Liver (tissue), 9 donors: ENCODE results near the gene ASB13. TPM values are rescaled to one million over a fixed set of nuclear protein-coding genes. Genes with fewer than 3 reads are reported as not detected.

Experiments
- DNase-seq: peaks from one replicate; pipeline ENCODE4 v3.0.0-alpha.2; 2017; ENCODE audit warnings: low spot score
- H3K27ac ChIP-seq, 2 donors: one replicate each; pipeline ENCODE4 v1.7.0; 2013; ENCODE audit warnings: inconsistent platforms in 2 of 2, low read length in 2 of 2, control low read depth in 1 of 2, low read depth in 1 of 2, mild to moderate bottlenecking in 1 of 2
- H3K27me3 ChIP-seq, 4 donors: one replicate each; pipeline versions ENCODE4 v1.6.1 to v1.7.0; 2013; ENCODE audit warnings: low read length in 3 of 4, inconsistent platforms in 1 of 4, mild to moderate bottlenecking in 1 of 4, moderate library complexity in 1 of 4; ENCODE audit not compliant: control insufficient read depth in 4 of 4, insufficient read depth in 4 of 4
- H3K36me3 ChIP-seq, 4 donors: one replicate each; pipeline versions ENCODE4 v1.6.1 to v1.7.0; 2013; ENCODE audit warnings: low read length in 3 of 4, mild to moderate bottlenecking in 3 of 4, low read depth in 1 of 4, moderate library complexity in 1 of 4; ENCODE audit not compliant: control insufficient read depth in 4 of 4, insufficient read depth in 3 of 4
- H3K4me1 ChIP-seq, 4 donors: one replicate each; pipeline versions ENCODE4 v1.6.1 to v1.7.0; 2013; ENCODE audit warnings: low read length in 3 of 4, mild to moderate bottlenecking in 3 of 4, moderate library complexity in 1 of 4; ENCODE audit not compliant: control insufficient read depth in 4 of 4, insufficient read depth in 4 of 4
- H3K4me3 ChIP-seq, 3 donors: one replicate each; pipeline versions ENCODE4 v1.6.1 to v1.7.0; 2013; ENCODE audit warnings: low read length in 3 of 3, control low read depth in 1 of 3, low read depth in 1 of 3, mild to moderate bottlenecking in 1 of 3
- H3K9ac ChIP-seq, 2 donors: one replicate each; pipeline ENCODE4 v1.7.0; 2013; ENCODE audit warnings: low read length in 2 of 2, mild to moderate bottlenecking in 2 of 2, moderate library complexity in 2 of 2, control low read depth in 1 of 2, low read depth in 1 of 2
- H3K9me3 ChIP-seq, 4 donors: one replicate each; pipeline versions ENCODE4 v1.6.1 to v1.7.0; 2013; ENCODE audit warnings: low read length in 3 of 4; ENCODE audit not compliant: control insufficient read depth in 4 of 4
- EGR1 ChIP-seq, 2 donors: IDR thresholded peaks; 2 replicates each; pipeline ENCODE4 v1.6.1; 2016 to 2018; ENCODE audit warnings: antibody characterized with exemption in 2 of 2, low read depth in 2 of 2
- FOXA1 ChIP-seq: IDR thresholded peaks from 2 replicates; pipeline ENCODE4 v1.6.1; 2016; ENCODE audit warnings: antibody characterized with exemption
- FOXA2 ChIP-seq: IDR thresholded peaks from 2 replicates; pipeline ENCODE4 v1.6.1; 2016; ENCODE audit warnings: antibody characterized with exemption
- GABPA ChIP-seq, 2 donors: IDR thresholded peaks in 1 of 2; conservative IDR thresholded peaks in 1 of 2; 2 replicates each; pipeline ENCODE4 v1.6.1; 2016; ENCODE audit warnings: antibody characterized with exemption in 2 of 2, mild to moderate bottlenecking in 1 of 2, moderate library complexity in 1 of 2
- HNF4A ChIP-seq, 2 donors: conservative IDR thresholded peaks; 2 replicates each; pipeline ENCODE4 v1.6.1; 2016; ENCODE audit warnings: antibody characterized with exemption in 2 of 2, mild to moderate bottlenecking in 2 of 2
- HNF4G ChIP-seq: IDR thresholded peaks from 2 replicates; pipeline ENCODE4 v1.6.1; 2016; ENCODE audit warnings: antibody characterized with exemption
- JUND ChIP-seq, 2 donors: IDR thresholded peaks; 2 replicates each; pipeline ENCODE4 v1.6.1; 2016; ENCODE audit warnings: antibody characterized with exemption in 2 of 2
- NR2F2 ChIP-seq: IDR thresholded peaks from 2 replicates; pipeline ENCODE4 v1.6.1; 2016; ENCODE audit warnings: antibody characterized with exemption
- RAD21 ChIP-seq, 2 donors: IDR thresholded peaks; 2 replicates each; pipeline ENCODE4 v1.6.1; 2016; ENCODE audit warnings: antibody characterized with exemption in 2 of 2, mild to moderate bottlenecking in 2 of 2
- RXRA ChIP-seq, 2 donors: IDR thresholded peaks; 2 replicates each; pipeline ENCODE4 v1.6.1; 2017 to 2018; ENCODE audit warnings: antibody characterized with exemption in 2 of 2, mild to moderate bottlenecking in 1 of 2
- SP1 ChIP-seq: IDR thresholded peaks from 2 replicates; pipeline ENCODE4 v1.6.1; 2018; ENCODE audit warnings: antibody characterized with exemption, mild to moderate bottlenecking
- TAF1 ChIP-seq: conservative IDR thresholded peaks from 2 replicates; pipeline ENCODE4 v1.6.1; 2016; ENCODE audit warnings: antibody characterized with exemption, mild to moderate bottlenecking
- YY1 ChIP-seq: IDR thresholded peaks from 2 replicates; pipeline ENCODE4 v1.6.1; 2016; ENCODE audit warnings: antibody characterized with exemption, mild to moderate bottlenecking
- WGBS: extraction: QIAGEN DNeasy Blood & Tissue Kit; methylation state at CpG from one replicate; pipeline ENCODE4 v1.1.7; 2013; 5-methylcytosine and 5-hydroxymethylcytosine counted together
- polyA plus RNA-seq, 2 donors: library from polyadenylated mRNA; stranded (reverse) in 1 of 2; unstranded in 1 of 2; fragments of 200-250 nt in 1 of 2; fragments of >200 nt in 1 of 2; fragmentation: Nextera tagmentation in 1 of 2; extraction: Ambion mirVana in 1 of 2; gene quantifications; one replicate each; pipeline versions ENCODE4 v1.2.1 to v1.2.3, GENCODE V29; 2013 to 2015
- total RNA-seq, 2 donors: library from RNA; depleted of rRNA; stranded (reverse); fragments of >200 nt; gene quantifications; one replicate each; pipeline ENCODE4 v1.2.3, GENCODE V29; 2014
- TF ChIP-seq, protein P1 (sequence below): IDR thresholded peaks from 2 replicates; pipeline ENCODE4 v1.6.1; 2016; ENCODE audit warnings: antibody characterized with exemption
- TF ChIP-seq, protein P2 (sequence below): IDR thresholded peaks from 2 replicates; pipeline ENCODE4 v1.6.1; 2016; ENCODE audit warnings: antibody characterized with exemption, mild to moderate bottlenecking
- TF ChIP-seq, protein P3 (sequence below): fragments of 150-350 bp; IDR thresholded peaks from 2 replicates; pipeline ENCODE4 v1.5.1; 2017; ENCODE audit warnings: improper control_type of control experiment, low read depth, low read length; ENCODE audit not compliant: missing input control
- TF ChIP-seq, protein P4 (sequence below): IDR thresholded peaks from 2 replicates; pipeline ENCODE4 v1.6.1; 2016; ENCODE audit warnings: antibody characterized with exemption
- TF ChIP-seq, protein P5 (sequence below): IDR thresholded peaks from 2 replicates; pipeline ENCODE4 v1.6.1; 2016; ENCODE audit warnings: antibody characterized with exemption
- donor health status: healthy.
- donor health status: healthy.
- donor health status: healthy.
- donor health status: healthy.
- donor health status: healthy.

Gene ASB13
- total and polyA plus RNA-seq, 4 donors, result 8.5 to 48.3 (median 42.5) TPM

DNA sequence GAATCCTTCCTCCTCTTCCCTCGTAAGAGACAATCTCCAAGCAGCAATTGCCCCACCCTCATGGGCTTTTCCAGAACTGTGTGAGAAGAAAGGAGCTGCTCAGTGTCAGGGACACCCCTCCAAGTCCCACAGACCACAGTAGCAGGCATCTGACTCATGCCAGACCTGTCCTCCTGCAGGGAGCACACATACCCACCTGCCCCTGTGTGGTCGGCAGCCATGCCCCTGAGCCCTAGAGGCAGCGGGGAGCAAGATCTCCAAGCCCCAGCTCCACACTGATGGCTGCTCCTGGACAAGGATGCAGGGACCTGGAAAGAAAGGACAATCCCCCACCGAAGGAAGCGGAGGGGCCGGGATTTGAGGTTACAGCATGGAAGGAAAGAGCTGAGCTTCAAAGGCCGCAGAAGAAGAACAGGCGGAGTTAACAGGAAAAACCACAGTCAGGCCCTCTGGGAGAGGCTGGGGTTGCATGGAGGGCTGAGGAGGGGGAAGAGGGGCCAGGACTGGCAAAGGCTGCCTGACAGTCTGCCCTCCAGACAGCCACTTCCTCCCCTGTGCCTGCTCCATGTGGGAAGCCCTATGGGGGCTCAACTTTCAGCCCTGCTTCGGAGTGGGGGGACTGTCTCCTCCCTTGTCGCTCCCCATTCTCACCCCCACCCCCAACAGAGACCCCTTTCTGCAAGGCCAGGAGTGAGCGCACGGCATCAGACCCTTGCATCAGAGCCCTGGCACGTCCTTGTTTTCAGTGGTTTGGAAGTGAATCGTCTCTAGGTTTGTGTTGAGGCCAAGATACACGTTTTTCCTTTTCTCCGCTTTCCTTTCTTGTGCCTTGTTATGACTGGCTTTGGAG is 46.8 kb downstream of the ASB13 start:
- Histone ChIP-seq H3K9ac (no peak overlapping the region), H3K9me3 (no peaks in the 10 kb centered on the region), H3K27me3 (no peaks in the 10 kb centered on the region), H3K4me3 (no peak overlapping the region), H3K27ac (no peak overlapping the region), H3K36me3 (no peaks in the 10 kb centered on the region), H3K4me1 (peaks cover 0 to 12% (median 7%) of the 10 kb centered on the region in 4 donors)
- TF ChIP-seq TAF1 (no peak), NR2F2 (no peak), FOXA2 (no peak), JUND (IDR thresholded peaks at IDR 0.05) (no peak), EGR1 (IDR thresholded peaks at IDR 0.05; ENCODE audit: low read depth in 2 of 2) (no peak), SP1 (no peak), RXRA (IDR thresholded peaks at IDR 0.05) (no peak), YY1 (no peak), GABPA (IDR thresholded peaks at IDR 0.05 in 1 of 2, conservative IDR thresholded peaks at IDR 0.05 in 1 of 2) (no peak), HNF4G (no peak), RAD21 (IDR thresholded peaks at IDR 0.05) (no peak), HNF4A (conservative IDR thresholded peaks at IDR 0.05) (no peak), FOXA1 (no peak)
- TF ChIP-seq, protein P1, sequence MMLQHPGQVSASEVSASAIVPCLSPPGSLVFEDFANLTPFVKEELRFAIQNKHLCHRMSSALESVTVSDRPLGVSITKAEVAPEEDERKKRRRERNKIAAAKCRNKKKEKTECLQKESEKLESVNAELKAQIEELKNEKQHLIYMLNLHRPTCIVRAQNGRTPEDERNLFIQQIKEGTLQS, result no peak
- TF ChIP-seq, protein P2, sequence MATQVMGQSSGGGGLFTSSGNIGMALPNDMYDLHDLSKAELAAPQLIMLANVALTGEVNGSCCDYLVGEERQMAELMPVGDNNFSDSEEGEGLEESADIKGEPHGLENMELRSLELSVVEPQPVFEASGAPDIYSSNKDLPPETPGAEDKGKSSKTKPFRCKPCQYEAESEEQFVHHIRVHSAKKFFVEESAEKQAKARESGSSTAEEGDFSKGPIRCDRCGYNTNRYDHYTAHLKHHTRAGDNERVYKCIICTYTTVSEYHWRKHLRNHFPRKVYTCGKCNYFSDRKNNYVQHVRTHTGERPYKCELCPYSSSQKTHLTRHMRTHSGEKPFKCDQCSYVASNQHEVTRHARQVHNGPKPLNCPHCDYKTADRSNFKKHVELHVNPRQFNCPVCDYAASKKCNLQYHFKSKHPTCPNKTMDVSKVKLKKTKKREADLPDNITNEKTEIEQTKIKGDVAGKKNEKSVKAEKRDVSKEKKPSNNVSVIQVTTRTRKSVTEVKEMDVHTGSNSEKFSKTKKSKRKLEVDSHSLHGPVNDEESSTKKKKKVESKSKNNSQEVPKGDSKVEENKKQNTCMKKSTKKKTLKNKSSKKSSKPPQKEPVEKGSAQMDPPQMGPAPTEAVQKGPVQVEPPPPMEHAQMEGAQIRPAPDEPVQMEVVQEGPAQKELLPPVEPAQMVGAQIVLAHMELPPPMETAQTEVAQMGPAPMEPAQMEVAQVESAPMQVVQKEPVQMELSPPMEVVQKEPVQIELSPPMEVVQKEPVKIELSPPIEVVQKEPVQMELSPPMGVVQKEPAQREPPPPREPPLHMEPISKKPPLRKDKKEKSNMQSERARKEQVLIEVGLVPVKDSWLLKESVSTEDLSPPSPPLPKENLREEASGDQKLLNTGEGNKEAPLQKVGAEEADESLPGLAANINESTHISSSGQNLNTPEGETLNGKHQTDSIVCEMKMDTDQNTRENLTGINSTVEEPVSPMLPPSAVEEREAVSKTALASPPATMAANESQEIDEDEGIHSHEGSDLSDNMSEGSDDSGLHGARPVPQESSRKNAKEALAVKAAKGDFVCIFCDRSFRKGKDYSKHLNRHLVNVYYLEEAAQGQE, result no peak
- TF ChIP-seq, protein P3, sequence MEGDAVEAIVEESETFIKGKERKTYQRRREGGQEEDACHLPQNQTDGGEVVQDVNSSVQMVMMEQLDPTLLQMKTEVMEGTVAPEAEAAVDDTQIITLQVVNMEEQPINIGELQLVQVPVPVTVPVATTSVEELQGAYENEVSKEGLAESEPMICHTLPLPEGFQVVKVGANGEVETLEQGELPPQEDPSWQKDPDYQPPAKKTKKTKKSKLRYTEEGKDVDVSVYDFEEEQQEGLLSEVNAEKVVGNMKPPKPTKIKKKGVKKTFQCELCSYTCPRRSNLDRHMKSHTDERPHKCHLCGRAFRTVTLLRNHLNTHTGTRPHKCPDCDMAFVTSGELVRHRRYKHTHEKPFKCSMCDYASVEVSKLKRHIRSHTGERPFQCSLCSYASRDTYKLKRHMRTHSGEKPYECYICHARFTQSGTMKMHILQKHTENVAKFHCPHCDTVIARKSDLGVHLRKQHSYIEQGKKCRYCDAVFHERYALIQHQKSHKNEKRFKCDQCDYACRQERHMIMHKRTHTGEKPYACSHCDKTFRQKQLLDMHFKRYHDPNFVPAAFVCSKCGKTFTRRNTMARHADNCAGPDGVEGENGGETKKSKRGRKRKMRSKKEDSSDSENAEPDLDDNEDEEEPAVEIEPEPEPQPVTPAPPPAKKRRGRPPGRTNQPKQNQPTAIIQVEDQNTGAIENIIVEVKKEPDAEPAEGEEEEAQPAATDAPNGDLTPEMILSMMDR, result no peak
- TF ChIP-seq, protein P4, sequence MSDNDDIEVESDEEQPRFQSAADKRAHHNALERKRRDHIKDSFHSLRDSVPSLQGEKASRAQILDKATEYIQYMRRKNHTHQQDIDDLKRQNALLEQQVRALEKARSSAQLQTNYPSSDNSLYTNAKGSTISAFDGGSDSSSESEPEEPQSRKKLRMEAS, result no peak
- TF ChIP-seq, protein P5, sequence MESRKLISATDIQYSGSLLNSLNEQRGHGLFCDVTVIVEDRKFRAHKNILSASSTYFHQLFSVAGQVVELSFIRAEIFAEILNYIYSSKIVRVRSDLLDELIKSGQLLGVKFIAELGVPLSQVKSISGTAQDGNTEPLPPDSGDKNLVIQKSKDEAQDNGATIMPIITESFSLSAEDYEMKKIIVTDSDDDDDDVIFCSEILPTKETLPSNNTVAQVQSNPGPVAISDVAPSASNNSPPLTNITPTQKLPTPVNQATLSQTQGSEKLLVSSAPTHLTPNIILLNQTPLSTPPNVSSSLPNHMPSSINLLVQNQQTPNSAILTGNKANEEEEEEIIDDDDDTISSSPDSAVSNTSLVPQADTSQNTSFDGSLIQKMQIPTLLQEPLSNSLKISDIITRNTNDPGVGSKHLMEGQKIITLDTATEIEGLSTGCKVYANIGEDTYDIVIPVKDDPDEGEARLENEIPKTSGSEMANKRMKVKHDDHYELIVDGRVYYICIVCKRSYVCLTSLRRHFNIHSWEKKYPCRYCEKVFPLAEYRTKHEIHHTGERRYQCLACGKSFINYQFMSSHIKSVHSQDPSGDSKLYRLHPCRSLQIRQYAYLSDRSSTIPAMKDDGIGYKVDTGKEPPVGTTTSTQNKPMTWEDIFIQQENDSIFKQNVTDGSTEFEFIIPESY, result no peak
- 84% methylated on average over 16 of the region's 16 CpGs for WGBS
- DNase-seq, result no peak
